Suprapubic skin (tissue), 3 donors: ENCODE results near the gene CYB5B.

ENCODE experiments used
- CTCF ChIP-seq, 2 donors: fragments of 200-600 bp in 1 of 2; fragments of 450-650 bp in 1 of 2; sonication (generic) in 1 of 2; IDR thresholded peaks; one replicate each; pipeline ENCODE4 v1.5.1; 2016 to 2019; ENCODE audit warnings: antibody characterized with exemption in 2 of 2, mild to moderate bottlenecking in 1 of 2, moderate library complexity in 1 of 2
- EP300 ChIP-seq: sonication (generic); formaldehyde crosslinking; IDR thresholded peaks from one replicate; pipeline ENCODE4 v1.6.1; 2017; ENCODE audit warnings: antibody characterized with exemption
- POLR2A ChIP-seq, 2 donors: fragments of 450-650 bp; IDR thresholded peaks; one replicate each; pipeline ENCODE4 v1.6.1; 2017; ENCODE audit warnings: antibody characterized with exemption in 2 of 2, mild to moderate bottlenecking in 2 of 2, moderate library complexity in 2 of 2

- no peak for TF ChIP-seq CTCF (IDR thresholded peaks at IDR 0.05)
- TF ChIP-seq POLR2A (IDR thresholded peaks at IDR 0.05), result no peak
- no peak for TF ChIP-seq EP300
These were observed 61.4 kb downstream of the CYB5B start for GRCh38 chr16:69485816-69486215.
